Activated T-helper 1 cell treated with anti-CD3 and anti-CD28 coated beads, Interleukin-12 subunit alpha, Interleukin-12 subunit beta, Interleukin-2, Interleukin-4 antibody, amounts not matched to agents 30 ng/mL and 10 ng/mL and 1 ng/mL, durations not matched to agents 14 hours and 24 hours and 36 hours (primary cell): ENCODE results near the gene ZPBP2. TPM values are rescaled to one million over a fixed set of nuclear protein-coding genes. Genes with fewer than 3 reads are reported as not detected.
A peak's percentile ranks its signal among the peaks of the same experiment; 100 is the strongest.
"Not testable (repeated sequence)": the region's sequence is repeated elsewhere in the genome, so short reads cannot be mapped to it uniquely, and the experiment has no call there.

Source experiments
- DNase-seq: peaks from one replicate; pipeline ENCODE4 v3.0.0; 2021; ENCODE audit warnings: low spot score
- H3K27ac Mint-ChIP-seq: one replicate; pipeline ENCODE4 v1.8.0; 2021; ENCODE audit warnings: mild to moderate bottlenecking, mixed read lengths
- H3K27me3 Mint-ChIP-seq: one replicate; pipeline ENCODE4 v1.8.0; 2022; ENCODE audit warnings: mild to moderate bottlenecking, moderate library complexity, mixed read lengths; ENCODE audit not compliant: insufficient read depth
- H3K36me3 Mint-ChIP-seq: one replicate; pipeline ENCODE4 v1.8.0; 2021; ENCODE audit warnings: low read depth, mixed read lengths
- H3K4me1 Mint-ChIP-seq: one replicate; pipeline ENCODE4 v1.8.0; 2021; ENCODE audit warnings: low read depth, mixed read lengths
- H3K4me3 Mint-ChIP-seq: one replicate; pipeline ENCODE4 v1.8.0; 2021; ENCODE audit warnings: mild to moderate bottlenecking, moderate library complexity, mixed read lengths
- H3K9me3 Mint-ChIP-seq: one replicate; pipeline ENCODE4 v1.8.0; 2021; ENCODE audit warnings: mixed read lengths
- intact Hi-C: fragments of 100-400 bp; cut with micrococcal nuclease; formaldehyde crosslinking; loops from one replicate; pipeline ENCODE4 v1.15.1; 2024
- total RNA-seq: library from RNA; stranded (reverse); gene quantifications from 2 replicates; pipeline ENCODE4 v1.2.3, GENCODE V29; 2022

The ZPBP2 gene
- total RNA-seq, 1 donor from 2014 or later: not detected

DNA sequence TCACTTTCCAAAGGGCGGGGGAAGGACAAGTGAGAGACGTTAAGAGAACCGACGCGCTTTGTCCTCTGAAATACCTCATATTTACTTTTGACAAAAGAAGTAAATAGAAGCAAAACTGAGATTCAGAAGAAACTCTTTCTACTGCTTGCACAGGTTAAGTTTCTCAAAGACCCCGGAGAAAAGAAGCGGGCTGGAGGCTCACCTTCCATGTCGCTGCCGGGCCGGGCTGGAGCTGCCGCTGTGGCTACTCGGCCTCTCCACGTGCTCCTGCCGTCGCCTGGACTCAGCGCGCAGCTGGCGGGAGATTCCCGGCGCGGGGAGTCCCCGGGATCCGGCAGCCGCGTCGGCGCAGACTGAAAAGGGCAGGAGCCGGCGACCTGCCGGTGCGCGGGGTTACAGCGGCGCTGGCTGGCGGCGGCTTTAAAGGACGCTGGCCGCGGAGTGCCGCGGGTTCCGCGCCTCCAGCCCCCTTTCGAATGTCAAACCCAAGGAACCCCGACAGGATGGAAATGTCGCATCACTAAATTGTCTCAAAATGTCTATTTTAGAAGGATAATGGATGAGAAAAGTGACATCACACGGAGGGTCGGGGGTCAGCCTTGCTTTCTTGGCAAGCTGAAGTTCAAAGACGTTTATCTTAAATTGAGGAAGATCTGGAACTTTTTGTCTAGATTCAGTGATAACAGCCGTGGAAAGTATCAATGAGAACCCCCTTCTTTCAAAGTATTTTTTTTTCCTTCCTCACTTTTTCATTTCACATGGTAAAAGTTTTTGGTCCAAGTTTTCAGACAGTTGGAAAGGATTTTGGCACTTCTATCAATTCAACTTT lies 3.9 kb upstream of the ZPBP2 start, which contains the start of gene IKZF3:
TSS of gene IKZF3 (minus strand) at position 395 of the 829 bp plus-strand sequence. CDS start at position 209, 186 bp downstream.
- intact Hi-C loops: loop anchor here (1.0 to 5.0 kb wide), 7 partner anchors 21 to 227 kb away; partner anchors contain the start of genes MIEN1, PGAP3 and STARD3
- H3K4me3 Mint-ChIP-seq: peak within 1 kb of the TSS; percentile 91
- peaks cover 6% of the 10 kb centered on the region for H3K9me3 Mint-ChIP-seq
- peaks cover 12% of the 10 kb centered on the region for H3K36me3 Mint-ChIP-seq
- peak within 1 kb of the TSS; percentile 73 for H3K27ac Mint-ChIP-seq
- DNase-seq: peak; percentile 79
- peaks cover 63% of the 10 kb centered on the region for H3K4me1 Mint-ChIP-seq
- peaks cover 5% of the 10 kb centered on the region for H3K27me3 Mint-ChIP-seq

DNA sequence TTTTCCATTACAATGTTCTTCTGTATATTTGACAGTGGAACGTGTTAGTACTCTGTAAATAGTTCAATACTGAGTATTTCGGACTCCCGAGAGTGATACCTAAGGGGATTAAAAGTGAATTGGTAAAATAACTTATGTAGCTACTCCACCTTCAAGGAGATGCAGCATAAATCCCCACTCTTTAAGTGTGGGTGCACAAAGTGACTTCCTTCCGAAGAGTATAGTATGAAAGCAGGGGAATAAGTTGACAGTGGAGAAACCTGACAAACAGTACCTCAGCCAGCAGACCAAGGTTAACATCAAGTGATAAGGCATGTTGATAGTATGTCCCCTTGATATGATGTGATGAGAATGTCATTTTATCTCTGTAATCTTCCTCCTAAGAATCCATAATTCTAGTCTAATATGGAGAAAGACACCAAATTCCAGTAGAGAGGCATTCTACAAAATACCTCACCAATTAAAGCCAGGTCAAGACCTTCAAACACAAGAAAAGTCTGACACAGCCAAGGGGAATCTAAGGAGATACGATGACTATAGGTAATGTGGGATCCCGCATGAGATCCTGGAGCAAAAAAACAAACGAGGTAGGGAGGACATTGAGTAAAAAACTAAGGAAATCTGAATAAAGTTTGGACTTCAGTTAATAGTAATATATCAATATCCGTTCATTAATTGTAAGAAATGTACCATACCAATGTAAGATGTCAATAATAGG lies 1.8 kb upstream of the ZPBP2 start:
- H3K4me1 Mint-ChIP-seq: peaks cover 60% of the 10 kb centered on the region
- H3K27me3 Mint-ChIP-seq: peaks cover 7% of the 10 kb centered on the region
- no peak overlapping the region for H3K4me3 Mint-ChIP-seq
- intact Hi-C loops: loop anchor here (2.0 to 5.0 kb wide), 3 partner anchors 36 to 231 kb away; no protein-coding TSS in a partner anchor
- peaks cover 7% of the 10 kb centered on the region for H3K36me3 Mint-ChIP-seq
- peak overlapping the region; percentile 10 for H3K27ac Mint-ChIP-seq
- DNase-seq: no peak
- H3K9me3 Mint-ChIP-seq: peaks cover 6% of the 10 kb centered on the region

DNA sequence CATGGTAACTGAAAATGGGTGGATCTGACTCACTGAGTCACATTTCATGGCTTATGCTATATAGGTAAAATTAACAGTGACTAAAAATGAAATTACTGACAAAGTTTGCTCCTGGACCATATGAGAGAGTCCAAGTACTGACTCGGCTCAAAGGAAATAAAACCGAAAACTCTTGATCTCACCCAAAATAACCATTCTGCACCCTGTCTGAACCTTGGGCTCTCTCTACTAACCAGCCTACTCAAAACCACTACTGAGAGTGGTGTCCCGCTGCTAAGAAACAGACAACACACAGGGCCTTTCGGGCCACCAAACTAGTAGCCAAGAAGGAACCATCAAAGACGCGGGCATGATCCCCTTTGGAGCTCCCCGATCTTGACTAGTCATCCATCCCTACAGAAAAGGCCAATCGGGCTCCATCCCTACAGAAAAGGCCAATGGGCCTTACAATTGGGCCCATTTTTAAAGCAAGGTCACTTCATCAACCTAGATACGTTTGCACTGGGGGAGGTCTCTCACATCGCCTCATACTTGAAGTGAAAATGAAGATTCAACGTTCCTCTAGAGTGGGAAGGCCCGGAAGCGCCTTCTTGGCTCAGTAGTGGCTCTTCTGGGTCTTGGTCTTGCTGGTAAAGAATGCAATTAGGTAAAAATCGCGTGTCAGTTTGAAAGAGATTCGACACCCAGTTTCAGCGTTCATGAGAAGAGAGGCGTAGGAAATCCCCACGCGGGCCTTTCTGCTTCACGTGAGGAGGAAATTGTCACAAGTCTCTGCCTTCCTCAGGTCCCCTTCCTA lies 720 bp upstream of the ZPBP2 start:
- H3K4me3 Mint-ChIP-seq: peak overlapping the region; percentile 47
- peak overlapping the region; percentile 95 for H3K27ac Mint-ChIP-seq
- peaks cover 7% of the 10 kb centered on the region for H3K27me3 Mint-ChIP-seq
- H3K9me3 Mint-ChIP-seq: peaks cover 6% of the 10 kb centered on the region
- H3K4me1 Mint-ChIP-seq: peaks cover 51% of the 10 kb centered on the region
- intact Hi-C loops: loop anchor here (1.0 to 5.0 kb wide), 8 partner anchors 35 to 245 kb away; partner anchors contain the start of genes LRRC3C, ORMDL3 and PSMD3
- DNase-seq: peak; percentile 23
- H3K36me3 Mint-ChIP-seq: peaks cover 6% of the 10 kb centered on the region

DNA sequence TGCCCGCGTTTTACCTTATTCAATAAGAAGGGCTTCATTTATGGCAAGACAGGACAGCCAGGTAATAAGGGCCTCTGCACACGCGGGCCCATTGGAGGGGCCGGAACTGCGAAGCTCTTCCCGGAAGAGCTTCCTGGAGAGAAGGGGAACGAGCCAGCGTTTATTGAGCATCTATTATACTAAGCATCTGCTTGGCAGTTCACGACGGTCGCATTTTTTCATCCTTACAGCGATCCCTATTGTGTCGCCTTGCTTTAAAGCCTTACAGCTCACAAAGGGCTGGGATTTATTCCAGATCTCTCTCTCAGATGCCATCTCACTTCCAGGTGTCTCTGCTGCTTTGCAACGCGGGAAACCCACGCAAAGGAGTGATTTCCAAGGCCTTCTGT lies 546 bp downstream of the ZPBP2 start:
- peaks cover 41% of the 10 kb centered on the region for H3K4me1 Mint-ChIP-seq
- H3K36me3 Mint-ChIP-seq: peaks cover 3% of the 10 kb centered on the region
- H3K27me3 Mint-ChIP-seq: peaks cover 10% of the 10 kb centered on the region
- no peak overlapping the region for H3K4me3 Mint-ChIP-seq
- intact Hi-C loops: loop anchor here (5.0 kb wide), 2 partner anchors 34 to 229 kb away; no protein-coding TSS in a partner anchor
- no peak for DNase-seq
- H3K9me3 Mint-ChIP-seq: peaks cover 6% of the 10 kb centered on the region
- no peak overlapping the region for H3K27ac Mint-ChIP-seq

DNA sequence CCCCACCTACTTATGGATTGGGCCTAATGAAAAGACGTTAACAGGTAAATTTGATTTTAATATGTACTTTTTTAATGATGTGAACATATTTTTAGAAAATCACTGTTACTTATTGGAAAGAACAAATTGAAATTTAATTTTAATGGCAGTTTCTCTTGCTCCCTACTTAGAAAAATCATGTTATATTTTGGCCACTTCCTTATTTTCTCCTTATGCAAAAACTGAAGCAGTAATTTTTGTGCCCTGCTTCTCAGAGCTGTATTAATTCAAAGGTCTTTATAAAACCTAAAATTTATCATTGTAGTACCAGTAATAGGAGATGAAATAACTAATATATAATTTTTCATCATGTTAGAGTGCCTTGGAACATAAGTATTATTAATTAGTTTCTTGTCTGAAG lies 2.8 kb downstream of the ZPBP2 start:
- Mint-ChIP-seq H3K9me3 (peaks cover 6% of the 10 kb centered on the region), H3K27me3 (peaks cover 14% of the 10 kb centered on the region), H3K4me1 (peaks cover 22% of the 10 kb centered on the region), H3K27ac (no peak overlapping the region), H3K36me3 (peaks cover 3% of the 10 kb centered on the region), H3K4me3 (no peak overlapping the region)
- intact Hi-C loops: no loop called here
- no peak for DNase-seq

DNA sequence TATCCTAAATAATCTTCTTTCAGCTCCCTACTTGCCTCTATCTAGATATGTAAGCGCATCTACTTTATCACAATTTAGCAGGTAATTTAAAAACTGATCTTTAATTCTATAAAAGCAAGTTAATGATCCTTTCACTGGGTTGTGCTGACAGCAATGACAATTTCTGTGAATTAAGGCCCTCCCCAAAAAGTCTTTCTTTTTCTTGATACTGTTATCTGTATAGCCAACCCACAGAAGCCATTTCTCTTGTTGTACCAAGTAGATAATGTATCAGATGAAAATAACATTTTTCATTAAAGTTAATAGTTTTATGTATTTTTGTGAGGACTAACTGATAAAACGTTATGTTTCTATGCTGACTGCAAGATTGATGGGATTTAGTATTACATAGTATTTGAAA lies 3.8 kb downstream of the ZPBP2 start:
- H3K9me3 Mint-ChIP-seq: peaks cover 6% of the 10 kb centered on the region
- intact Hi-C loops: no loop called here
- H3K27ac Mint-ChIP-seq: no peak overlapping the region
- peaks cover 14% of the 10 kb centered on the region for H3K27me3 Mint-ChIP-seq
- H3K4me1 Mint-ChIP-seq: peaks cover 11% of the 10 kb centered on the region
- H3K36me3 Mint-ChIP-seq: peaks cover 3% of the 10 kb centered on the region
- DNase-seq: no peak
- H3K4me3 Mint-ChIP-seq: no peak overlapping the region

DNA sequence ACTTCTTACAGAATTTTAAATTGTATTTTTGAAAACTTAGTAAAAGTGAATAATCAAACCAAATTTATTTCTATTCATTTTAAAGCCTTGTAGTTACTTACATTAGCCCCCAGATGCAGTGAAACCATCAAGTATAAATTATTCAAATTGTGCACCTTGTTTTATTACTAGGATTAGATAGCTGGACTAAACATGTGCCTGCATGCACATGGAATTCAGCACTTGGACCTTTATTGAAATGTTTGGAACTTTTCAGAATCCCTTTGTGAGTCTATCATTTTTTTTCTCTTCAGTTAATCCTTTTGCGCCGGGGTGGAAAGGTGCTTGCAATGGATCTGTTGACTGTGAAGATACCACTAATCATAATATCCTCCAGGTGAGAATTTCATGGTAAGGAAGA lies 4.7 kb downstream of the ZPBP2 start:
- no peaks in the 10 kb centered on the region for H3K36me3 Mint-ChIP-seq
- no peak overlapping the region for H3K4me3 Mint-ChIP-seq
- DNase-seq: no peak
- intact Hi-C loops: no loop called here
- peaks cover 15% of the 10 kb centered on the region for H3K27me3 Mint-ChIP-seq
- H3K9me3 Mint-ChIP-seq: no peaks in the 10 kb centered on the region
- H3K27ac Mint-ChIP-seq: no peak overlapping the region
- peaks cover 2% of the 10 kb centered on the region for H3K4me1 Mint-ChIP-seq

DNA sequence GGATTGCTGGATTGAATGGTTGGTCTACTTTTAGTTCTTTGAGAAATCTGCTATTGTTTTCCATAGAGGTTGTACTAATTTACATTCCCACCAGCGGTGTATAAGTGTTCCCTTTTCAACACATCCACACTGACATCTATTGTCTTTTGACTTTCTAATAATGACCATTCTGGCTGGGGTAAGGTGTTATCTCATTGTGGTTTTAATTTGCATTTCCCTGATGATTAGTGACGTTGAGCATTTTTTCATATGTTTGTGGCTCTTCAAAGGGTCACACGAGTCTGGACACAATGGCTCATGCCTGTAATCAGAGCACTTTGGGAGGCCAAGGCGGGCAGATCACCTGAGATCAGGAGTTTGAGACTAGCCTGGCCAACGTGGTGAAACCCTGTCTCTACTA lies 18.1 kb downstream of the ZPBP2 start:
- H3K27ac Mint-ChIP-seq: not testable (repeated sequence)

DNA sequence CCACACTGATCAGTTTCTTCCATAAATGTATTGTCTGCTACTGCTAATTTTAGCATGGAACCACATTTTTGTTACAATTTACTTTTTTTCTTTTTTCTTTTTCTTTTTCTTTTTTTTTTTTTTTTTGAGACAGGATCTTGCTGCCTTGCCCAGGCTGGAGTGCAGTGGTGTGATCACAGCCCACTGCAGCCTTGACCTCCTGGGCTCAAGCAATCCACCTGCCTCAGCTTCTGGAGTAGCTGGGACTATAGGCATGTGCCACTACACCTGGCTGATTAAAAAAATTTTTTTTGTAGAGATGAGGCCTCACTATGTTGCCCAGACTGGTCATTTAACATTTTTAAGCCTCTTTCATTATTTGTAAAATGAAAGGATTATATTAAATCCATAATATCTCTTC lies 19.1 kb downstream of the ZPBP2 start:
- no peak for DNase-seq
- peaks cover 3% of the 10 kb centered on the region for H3K36me3 Mint-ChIP-seq
- H3K27ac Mint-ChIP-seq: no peak overlapping the region
- H3K4me1 Mint-ChIP-seq: no peaks in the 10 kb centered on the region
- no peak overlapping the region for H3K4me3 Mint-ChIP-seq
- H3K27me3 Mint-ChIP-seq: peaks cover 17% of the 10 kb centered on the region
- H3K9me3 Mint-ChIP-seq: no peaks in the 10 kb centered on the region
- intact Hi-C loops: no loop called here

More for the DNA sequence above, 18.1 kb downstream of the ZPBP2 start:
- H3K9me3 Mint-ChIP-seq, H3K4me1 Mint-ChIP-seq, DNase-seq, H3K4me3 Mint-ChIP-seq, intact Hi-C loops, H3K36me3 Mint-ChIP-seq: not testable (repeated sequence)
- peaks cover 17% of the 10 kb centered on the region for H3K27me3 Mint-ChIP-seq

DNA sequence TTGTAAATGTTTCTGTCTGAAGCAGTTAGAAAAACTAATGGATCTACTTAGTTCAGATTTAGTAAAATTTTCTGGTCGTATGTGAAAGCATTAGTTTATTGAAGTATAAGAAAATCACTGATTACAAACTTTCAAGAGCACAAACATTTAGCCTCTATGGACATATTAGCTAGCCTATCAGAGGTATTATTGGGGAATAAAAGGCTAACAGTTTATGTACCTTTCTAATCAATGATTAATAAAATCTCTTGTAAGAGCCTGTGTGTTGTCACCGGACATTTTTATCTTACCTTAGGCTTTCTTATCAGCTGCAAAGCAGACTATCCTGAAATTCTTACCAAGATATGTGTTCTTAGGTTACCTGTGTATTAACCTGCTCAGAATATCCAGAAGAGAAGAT lies 21.2 kb downstream of the ZPBP2 start:
- Mint-ChIP-seq H3K27ac (no peak overlapping the region), H3K4me1 (no peaks in the 10 kb centered on the region)

DNA sequence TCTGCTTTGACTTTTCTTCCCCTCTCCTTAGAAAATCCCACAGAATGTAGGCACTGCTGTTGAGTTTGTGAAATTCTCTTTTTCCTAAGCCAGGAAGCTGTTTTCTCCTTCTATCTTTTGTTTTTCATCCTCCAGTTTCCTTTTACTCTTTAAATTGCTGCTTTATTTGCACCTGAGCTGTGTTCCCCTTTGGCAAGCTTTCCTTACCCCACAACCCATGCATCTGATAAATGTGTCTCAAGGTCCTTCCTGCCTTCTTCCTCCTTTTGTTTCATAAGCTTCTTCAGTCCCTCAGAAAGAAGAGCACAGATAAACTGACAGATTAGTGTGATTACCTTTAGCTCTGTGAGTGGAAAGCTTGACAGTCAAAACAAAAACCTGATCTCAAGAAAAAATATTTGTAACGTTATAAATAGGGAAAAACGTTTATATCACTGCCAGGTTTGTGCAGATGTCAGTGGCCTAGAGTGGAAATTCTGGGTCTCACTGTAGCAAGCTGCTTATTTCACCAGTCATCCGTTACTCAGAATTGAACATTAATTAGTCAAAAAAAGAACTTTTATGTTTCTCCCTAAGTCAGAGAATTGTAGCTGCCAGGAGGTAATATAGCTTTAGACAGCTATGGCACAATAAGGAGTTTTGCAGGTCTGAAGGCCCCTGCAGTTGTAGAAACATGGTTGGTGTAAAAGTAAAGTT lies 26.8 kb downstream of the ZPBP2 start:
- intact Hi-C loops: no loop called here
- Mint-ChIP-seq H3K4me1 (peaks cover 11% of the 10 kb centered on the region), H3K27me3 (peaks cover 4% of the 10 kb centered on the region), H3K27ac (peak overlapping the region; percentile 18), H3K4me3 (no peak overlapping the region), H3K9me3 (no peaks in the 10 kb centered on the region), H3K36me3 (peaks cover 9% of the 10 kb centered on the region)
- DNase-seq: no peak

More for the DNA sequence above, 21.2 kb downstream of the ZPBP2 start:
- no peaks in the 10 kb centered on the region for H3K9me3 Mint-ChIP-seq
- H3K4me3 Mint-ChIP-seq: no peak overlapping the region
- peaks cover 17% of the 10 kb centered on the region for H3K27me3 Mint-ChIP-seq
- intact Hi-C loops: no loop called here
- H3K36me3 Mint-ChIP-seq: peaks cover 1% of the 10 kb centered on the region
- no peak for DNase-seq

DNA sequence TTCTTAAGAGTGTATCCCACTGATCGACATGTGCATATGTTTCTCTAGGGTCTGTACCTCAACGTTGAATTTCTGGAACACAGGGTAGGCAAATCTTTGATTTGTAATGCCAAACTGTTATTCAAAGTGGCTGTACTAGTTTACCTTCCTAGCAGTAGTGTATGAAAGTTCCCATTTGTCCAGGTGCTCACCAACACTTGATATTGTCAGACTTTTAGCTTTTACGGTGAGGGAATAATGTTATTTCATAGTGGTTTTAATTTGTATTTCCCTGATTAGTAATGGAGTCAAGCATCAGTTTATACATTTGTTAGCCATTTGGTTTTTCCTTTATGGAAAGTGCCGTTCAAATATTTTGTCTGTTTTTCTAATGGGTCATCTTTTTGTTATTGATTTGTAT lies 30.1 kb downstream of the ZPBP2 start:
- intact Hi-C loops: no loop called here
- peaks cover 16% of the 10 kb centered on the region for H3K36me3 Mint-ChIP-seq

More for the DNA sequence above, 30.1 kb downstream of the ZPBP2 start:
- Mint-ChIP-seq H3K27me3 (no peaks in the 10 kb centered on the region), H3K4me1 (peaks cover 16% of the 10 kb centered on the region), H3K4me3 (no peak overlapping the region), H3K9me3 (no peaks in the 10 kb centered on the region), H3K27ac (no peak overlapping the region)
- no peak for DNase-seq
